Psoas muscle (tissue), 8 donors: ENCODE data around the gene PRKACA. TPM values are rescaled to one million over a fixed set of nuclear protein-coding genes. Genes with fewer than 3 reads are reported as not detected.

Source experiments
- ATAC-seq, 4 donors: fragments of 200-7000 bp; cut with Tn5 transposase; one replicate each; pipeline ENCODE4 v1.9.1; 2020; ENCODE audit warnings: moderate library complexity in 3 of 4, mild to moderate bottlenecking in 2 of 4
- DNase-seq, 2 donors: peaks; one replicate each; pipeline ENCODE4 v3.0.0-alpha.2; 2020
- H3K27ac ChIP-seq: fragments of 200-600 bp; one replicate; pipeline ENCODE4 v1.8.0; 2022
- H3K27me3 ChIP-seq, 3 donors: fragments of 200-600 bp in 1 of 3; one replicate each; pipeline versions ENCODE4 v1.6.1 to v1.8.0; 2013 to 2022; ENCODE audit warnings: low read length in 2 of 3, mild to moderate bottlenecking in 2 of 3, moderate library complexity in 1 of 3; ENCODE audit not compliant: insufficient read depth in 3 of 3
- H3K36me3 ChIP-seq, 2 donors: fragments of 200-600 bp in 1 of 2; one replicate each; pipeline versions ENCODE4 v1.6.1 to v1.8.0; 2013 to 2022; ENCODE audit warnings: low read depth in 1 of 2, mild to moderate bottlenecking in 1 of 2, moderate library complexity in 1 of 2; ENCODE audit not compliant: insufficient read depth in 1 of 2
- H3K4me1 ChIP-seq: fragments of 200-600 bp; one replicate; pipeline ENCODE4 v1.8.0; 2022
- H3K4me3 ChIP-seq: fragments of 200-600 bp; one replicate; pipeline ENCODE4 v1.8.0; 2022; ENCODE audit warnings: mild to moderate bottlenecking
- H3K9me3 ChIP-seq: fragments of 200-600 bp; one replicate; pipeline ENCODE4 v1.8.0; 2022
- CTCF ChIP-seq: fragments of 200-600 bp; IDR thresholded peaks from one replicate; pipeline ENCODE4 v1.8.0; 2022; ENCODE audit warnings: antibody characterized with exemption
- WGBS, 3 donors: extraction: QIAGEN DNeasy Blood & Tissue Kit; methylation state at CpG; one replicate each; pipeline versions ENCODE4 v1.1.6 to v1.1.7; 2013; 5-methylcytosine and 5-hydroxymethylcytosine counted together
- intact Hi-C, 2 donors: fragments of 100-400 bp; cut with DNase I; formaldehyde crosslinking; loops; one replicate each; pipeline versions ENCODE4 v1.11.0 to v1.14.2; 2022
- polyA plus RNA-seq, 3 donors: library from polyadenylated mRNA; stranded (reverse); fragments of 200-250 nt; gene quantifications; one replicate each; pipeline ENCODE4 v1.2.3, GENCODE V29; 2013
- total RNA-seq, 4 donors: library from RNA; stranded (reverse); fragmentation: NEBNext Ultra II Directional in 2 of 4; extraction: Animal tissue kit (Norgen Biotek cat#: 25700) in 2 of 4; gene quantifications; one replicate each; pipeline versions ENCODE4 v1.2.1 to v1.2.4, GENCODE V29; 2021 to 2023
- donor health status: healthy with polysubstance abuse.
- donor health status: DM: no; HTN: no; CAD: no; lungs with moderate emphysema.
- donor health status: Bipolar disorder and iron deficiency.
- donor health status: healthy.
- donor health status: DM: yes; HTN: yes; CAD: no.
- donor health status: DM: no; HTN: no; CAD: no.
- donor health status: DM: no; HTN: no; CAD: no.
- donor health status: DM: yes; HTN: yes; CAD: no.

Gene PRKACA
- total and polyA plus RNA-seq, 7 donors: 99.3 to 509 (median 209) TPM

- Histone ChIP-seq H3K36me3 (peaks cover 0 to 13% of the 10 kb centered on the region in 2 donors), H3K27ac (peak overlapping the region; percentile 92), H3K27me3 (no peaks in the 10 kb centered on the region), H3K4me3 (peak overlapping the region; percentile 86), H3K9me3 (no peaks in the 10 kb centered on the region), H3K4me1 (peaks cover 13% of the 10 kb centered on the region)
- intact Hi-C loops: loop anchor here in 1 of 2 donors (5.0 kb wide), 1 partner anchor 35 kb away; the partner anchor contains the start of gene PRKACA
- DNase-seq: no peak
- ATAC-seq: no peak
- 53 to 88% (median 72%) methylated on average over 1 of the region's 1 CpG for WGBS, 3 donors
- no peak for TF ChIP-seq CTCF
These were observed 34.9 kb downstream of the PRKACA start for GRCh38 chr19:14082675-14082960.

GRCh38 chr19:14081797-14082674, 35.5 kb downstream of the PRKACA start:
- WGBS, 3 donors: 15 to 18% (median 18%) methylated on average over 20 to 24 of the region's 24 CpGs
- intact Hi-C loops: loop anchor here in 1 of 2 donors (5.0 kb wide), 1 partner anchor 35 kb away; the partner anchor contains the start of gene PRKACA
- ATAC-seq (peak; percentile 49 to 65 (median 56)), DNase-seq (peak; percentile 53 to 76)
- H3K9me3 ChIP-seq: no peaks in the 10 kb centered on the region
- no peaks in the 10 kb centered on the region for H3K27me3 ChIP-seq
- H3K4me1 ChIP-seq: peaks cover 13% of the 10 kb centered on the region
- peaks cover 0 to 9% of the 10 kb centered on the region in 2 donors for H3K36me3 ChIP-seq
- peak overlapping the region; percentile 86 for H3K4me3 ChIP-seq
- no peak for TF ChIP-seq CTCF
- H3K27ac ChIP-seq: peak overlapping the region; percentile 92

GRCh38 chr19:14080887-14081796, 36.4 kb downstream of the PRKACA start:
- intact Hi-C loops: loop anchor here in 1 of 2 donors (5.0 kb wide), 1 partner anchor 36 kb away; the partner anchor contains the start of gene PRKACA
- H3K27me3 ChIP-seq: no peaks in the 10 kb centered on the region
- peaks cover 13% of the 10 kb centered on the region for H3K4me1 ChIP-seq
- peak; percentile 93 to 96 (median 94) for ATAC-seq
- no peaks in the 10 kb centered on the region for H3K36me3 ChIP-seq
- WGBS, 3 donors: 0 to 1% (median 0%) methylated on average over 50 of the region's 50 CpGs
- peak; percentile 99 to 100 for DNase-seq
- peak overlapping the region; percentile 86 for H3K4me3 ChIP-seq
- H3K27ac ChIP-seq: peak overlapping the region; percentile 92
- TF ChIP-seq CTCF: no peak
- no peaks in the 10 kb centered on the region for H3K9me3 ChIP-seq

DNA sequence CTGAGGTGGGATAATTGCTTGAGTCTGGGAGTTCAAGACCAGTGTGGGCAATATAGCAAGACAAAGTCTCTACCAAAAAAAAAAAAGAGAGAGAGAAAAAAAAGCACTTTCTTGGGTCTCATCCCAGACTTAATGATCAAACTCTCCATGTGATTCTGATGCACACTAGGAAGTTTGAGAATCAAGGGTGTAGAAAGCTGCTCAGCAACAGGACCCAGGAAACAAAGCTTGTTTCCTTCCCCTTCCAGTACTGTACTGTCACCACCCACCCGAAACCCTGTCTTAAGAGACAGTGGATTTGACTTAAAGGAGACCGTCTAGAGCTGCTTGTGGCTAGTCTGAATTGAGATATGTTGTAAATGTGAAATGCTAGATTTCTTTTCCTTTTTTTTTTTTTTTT, 39.2 kb downstream of the PRKACA start:
- intact Hi-C loops: loop anchor here (10.0 kb wide), 1 partner anchor 304 kb away; the partner anchor contains the start of gene C19orf53 (in 2 of the 2)

More for the DNA sequence above, 39.2 kb downstream of the PRKACA start:
- Histone ChIP-seq H3K4me1 (peaks cover 28% of the 10 kb centered on the region), H3K9me3 (no peaks in the 10 kb centered on the region), H3K27me3 (no peaks in the 10 kb centered on the region), H3K27ac (no peak overlapping the region), H3K36me3 (no peaks in the 10 kb centered on the region), H3K4me3 (no peak overlapping the region)
- WGBS, 3 donors: 71 to 78% (median 76%) methylated on average over 2 of the region's 2 CpGs
- DNase-seq: no peak
- ATAC-seq: no peak
- no peak for TF ChIP-seq CTCF
